HL-60 (cell line): Measurements from ENCODE around the gene SLC31A2.

Source experiments
- POLR2AphosphoS5 ChIP-seq: IDR thresholded peaks from 2 replicates; pipeline ENCODE4 v1.6.1; 2012; ENCODE audit warnings: low read depth
- REST ChIP-seq: IDR thresholded peaks from 2 replicates; pipeline ENCODE4 v1.6.1; 2012; ENCODE audit warnings: low read depth; ENCODE audit not compliant: insufficient replicate concordance
- SPI1 ChIP-seq: IDR thresholded peaks from 2 replicates; pipeline ENCODE4 v1.6.1; 2012; ENCODE audit warnings: low read depth, mild to moderate bottlenecking, borderline replicate concordance

DNA sequence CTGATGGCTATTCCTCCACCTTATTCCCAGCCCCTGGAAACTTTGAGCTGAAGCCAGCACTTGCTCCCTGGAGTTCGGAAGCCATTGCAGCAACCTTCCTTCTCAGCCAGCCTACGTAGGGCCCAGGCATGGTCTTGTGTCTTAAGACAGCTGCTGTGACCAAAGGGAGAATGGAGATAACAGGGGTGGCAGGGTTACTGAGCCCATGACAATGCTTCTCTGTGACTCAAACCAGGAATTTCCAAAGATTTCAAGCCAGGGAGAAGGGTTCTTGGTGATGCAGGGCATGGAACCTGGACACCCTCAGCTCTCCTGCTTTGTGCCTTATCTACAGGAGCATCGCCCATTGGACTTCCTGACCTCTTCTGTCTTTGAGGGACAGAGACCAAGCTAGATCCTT, 12.2 kb downstream of the SLC31A2 start:
- TF ChIP-seq SPI1 = no peak
- TF ChIP-seq REST = no peak
- TF ChIP-seq POLR2AphosphoS5 = no peak
